H1 (cell line): ENCODE data around the gene SAMD9L. TPM values are rescaled to one million over a fixed set of nuclear protein-coding genes. Genes with fewer than 3 reads are reported as not detected.

Source experiments
- CTCF ChIA-PET: fragments of 300-600 bp; sonication (Branson Sonifier 250); formaldehyde crosslinking; loops from one replicate; lab custom pipeline; 2021; ENCODE audit not compliant: partially characterized antibody; lab: Charles Lee
- POLR2A ChIA-PET: fragments of 300-600 bp; sonication (Branson Sonifier 250); formaldehyde crosslinking; loops from one replicate; lab custom pipeline; 2021; ENCODE audit warnings: inconsistent platforms; ENCODE audit not compliant: partially characterized antibody; lab: Charles Lee
- DNase-seq, 2 experiments: peaks; one replicate each; pipeline versions ENCODE4 v3.0.0 to v3.0.0-alpha.2; 2010 to 2022; ENCODE audit warnings: low spot score in 2 of 2, low read depth in 1 of 2, mixed read lengths in 1 of 2
- FAIRE-seq: peaks from 2 replicates; lab custom pipeline; 2011; peaks lifted over from hg19 to GRCh38; lab: Jason Lieb, UNC
- H2AFZ ChIP-seq: 2 replicates; pipeline ENCODE4 v1.8.1; 2012; ENCODE audit warnings: low read length, inconsistent platforms
- H2AK5ac ChIP-seq: 2 replicates; pipeline ENCODE4 v1.6.1; 2013; ENCODE audit warnings: low read depth, low read length
- H2BK120ac ChIP-seq: replicated peaks from 2 replicates; pipeline ENCODE3; 2013; ENCODE audit warnings: low read depth, low read length, inconsistent platforms
- H2BK12ac ChIP-seq: 2 replicates; pipeline ENCODE4 v1.6.1; 2013; ENCODE audit warnings: low read depth, low read length
- H2BK15ac ChIP-seq: 2 replicates; pipeline ENCODE4 v1.6.1; 2013; ENCODE audit warnings: low read length
- H2BK20ac ChIP-seq: 2 replicates; pipeline ENCODE4 v1.6.1; 2013; ENCODE audit warnings: low read length
- H2BK5ac ChIP-seq: 2 replicates; pipeline ENCODE4 v1.6.1; 2013; ENCODE audit warnings: low read depth, low read length
- H3K14ac ChIP-seq: 2 replicates; pipeline ENCODE4 v1.6.1; 2013; ENCODE audit warnings: inconsistent platforms; ENCODE audit not compliant: insufficient read length
- H3K18ac ChIP-seq: 2 replicates; pipeline ENCODE4 v1.6.1; 2013; ENCODE audit warnings: low read length; ENCODE audit errors: extremely low read depth
- H3K23ac ChIP-seq: 2 replicates; pipeline ENCODE4 v1.6.1; 2013; ENCODE audit warnings: inconsistent platforms; ENCODE audit not compliant: insufficient read length
- H3K23me2 ChIP-seq: 2 replicates; pipeline ENCODE4 v1.6.1; 2013; ENCODE audit warnings: low read depth, low read length
- H3K27ac ChIP-seq: 2 replicates; pipeline ENCODE4 v1.6.1; 2011; ENCODE audit warnings: low read depth, low read length, inconsistent platforms
- H3K27me3 ChIP-seq, 4 experiments: replicated peaks in 1 of 4; 1 replicate in 1 of 4; 2 replicates in 3 of 4; pipeline versions ENCODE4 v1.6.1 to v1.8.1; 2011 to 2013; ENCODE audit warnings: low read length in 3 of 4, mild to moderate bottlenecking in 3 of 4, inconsistent platforms in 2 of 4, mixed read lengths in 2 of 4, moderate library complexity in 1 of 4; ENCODE audit not compliant: control insufficient read depth in 3 of 4, insufficient read depth in 3 of 4; ENCODE audit errors: extremely low read depth in 1 of 4
- H3K36me3 ChIP-seq, 4 experiments: 2 replicates each; pipeline versions ENCODE4 v1.6.1 to v1.8.1; 2011 to 2013; ENCODE audit warnings: mild to moderate bottlenecking in 4 of 4, low read length in 3 of 4, moderate library complexity in 2 of 4, control low read depth in 1 of 4, inconsistent platforms in 1 of 4; ENCODE audit not compliant: insufficient read depth in 4 of 4, control insufficient read depth in 2 of 4
- H3K4ac ChIP-seq: replicated peaks from 2 replicates; pipeline ENCODE3; 2013; ENCODE audit warnings: low read length, low read depth, mixed read lengths, inconsistent platforms; ENCODE audit not compliant: insufficient read length
- H3K4me1 ChIP-seq, 4 experiments: replicated peaks in 1 of 4; 1 replicate in 1 of 4; 2 replicates in 3 of 4; pipeline versions ENCODE4 v1.6.1 to v1.8.1; 2011 to 2013; ENCODE audit warnings: low read length in 3 of 4, inconsistent platforms in 2 of 4, mixed read lengths in 1 of 4; ENCODE audit not compliant: insufficient read depth in 4 of 4, control insufficient read depth in 3 of 4
- H3K4me2 ChIP-seq, 2 experiments: 2 replicates each; pipeline versions ENCODE4 v1.6.1 to v1.8.1; 2011 to 2013; ENCODE audit warnings: low read depth in 2 of 2, low read length in 2 of 2, control low read depth in 1 of 2, inconsistent platforms in 1 of 2, mild to moderate bottlenecking in 1 of 2; ENCODE audit not compliant: insufficient read depth in 1 of 2
- H3K4me3 ChIP-seq, 4 experiments: fragments of 200-600, 300-600 bp in 1 of 4; sonication (generic), shearing (Covaris generic), sonication (Bioruptor Twin) in 1 of 4; 2 replicates each; pipeline versions ENCODE4 v1.5.1 to v1.8.1; 2011 to 2016; ENCODE audit warnings: low read length in 4 of 4, low read depth in 3 of 4, control low read depth in 2 of 4, inconsistent platforms in 2 of 4, mild to moderate bottlenecking in 2 of 4, mixed read lengths in 1 of 4, moderate library complexity in 1 of 4; ENCODE audit not compliant: insufficient read depth in 2 of 4; ENCODE audit errors: extremely low read depth in 1 of 4
- H3K56ac ChIP-seq: replicated peaks from 2 replicates; pipeline ENCODE3; 2013; ENCODE audit warnings: low read depth, mild to moderate bottlenecking, mixed read lengths, low read length, inconsistent platforms; ENCODE audit not compliant: insufficient read length
- H3K79me1 ChIP-seq: 2 replicates; pipeline ENCODE4 v1.6.1; 2013; ENCODE audit warnings: low read depth, low read length, control low read depth
- H3K79me2 ChIP-seq, 2 experiments: 2 replicates each; pipeline versions ENCODE4 v1.6.1 to v1.8.1; 2012 to 2013; ENCODE audit warnings: low read length in 2 of 2, mild to moderate bottlenecking in 2 of 2, inconsistent platforms in 1 of 2; ENCODE audit not compliant: insufficient read depth in 2 of 2, control insufficient read depth in 1 of 2
- H3K9ac ChIP-seq, 4 experiments: replicated peaks in 1 of 4; 1 replicate in 1 of 4; 2 replicates in 3 of 4; pipeline versions ENCODE4 v1.6.1 to v1.8.1; 2011 to 2013; ENCODE audit warnings: low read depth in 3 of 4, low read length in 3 of 4, control low read depth in 2 of 4, mild to moderate bottlenecking in 2 of 4, moderate library complexity in 2 of 4, inconsistent platforms in 1 of 4; ENCODE audit errors: extremely low read depth in 1 of 4
- H3K9me3 ChIP-seq, 2 experiments: 2 replicates each; pipeline versions ENCODE4 v1.6.1 to v1.8.1; 2012 to 2013; ENCODE audit warnings: mild to moderate bottlenecking in 2 of 2, moderate library complexity in 2 of 2, control low read depth in 1 of 2, inconsistent platforms in 1 of 2, low read depth in 1 of 2, low read length in 1 of 2, mixed read lengths in 1 of 2; ENCODE audit not compliant: insufficient read depth in 2 of 2
- H4K20me1 ChIP-seq, 2 experiments: replicated peaks in 1 of 2; 2 replicates each; pipeline versions ENCODE3 to v1.8.1; 2011 to 2013; ENCODE audit warnings: inconsistent platforms in 2 of 2, low read length in 2 of 2, mild to moderate bottlenecking in 1 of 2; ENCODE audit not compliant: insufficient read depth in 2 of 2, control insufficient read depth in 1 of 2
- H4K5ac ChIP-seq: 2 replicates; pipeline ENCODE4 v1.6.1; 2013; ENCODE audit warnings: low read length, low read depth, mixed read lengths, inconsistent platforms; ENCODE audit not compliant: insufficient read length
- H4K8ac ChIP-seq: 2 replicates; pipeline ENCODE4 v1.8.0; 2013; ENCODE audit warnings: mild to moderate bottlenecking, moderate library complexity, low read length, inconsistent platforms; ENCODE audit not compliant: insufficient read depth; ENCODE audit errors: extremely low read depth
- H4K91ac ChIP-seq: replicated peaks from 2 replicates; pipeline ENCODE3; 2013; ENCODE audit warnings: low read length, mixed read lengths, inconsistent platforms; ENCODE audit not compliant: insufficient read length
- ASH2L ChIP-seq: fragments of 200-600, 300-600 bp; sonication (generic); IDR thresholded peaks from one replicate; pipeline ENCODE4 v1.7.1; 2017; ENCODE audit warnings: low read length
- CREB1 ChIP-seq: IDR thresholded peaks from 2 replicates; pipeline ENCODE4 v1.6.1; 2012; ENCODE audit warnings: inconsistent platforms
- FOSL1 ChIP-seq: IDR thresholded peaks from 2 replicates; pipeline ENCODE4 v1.6.1; 2011; ENCODE audit warnings: mild to moderate bottlenecking, low read depth, low read length, moderate library complexity; ENCODE audit not compliant: insufficient read depth
- POLR2AphosphoS5 ChIP-seq: IDR thresholded peaks from 2 replicates; pipeline ENCODE4 v1.6.1; 2011; ENCODE audit warnings: low read depth, low read length
- RAD21 ChIP-seq, 2 experiments: IDR thresholded peaks in 1 of 2; conservative IDR thresholded peaks in 1 of 2; 2 replicates each; pipeline ENCODE4 v1.6.1; 2011; ENCODE audit warnings: low read depth in 2 of 2, low read length in 2 of 2, improper control_type of control experiment in 1 of 2, inconsistent platforms in 1 of 2, mild to moderate bottlenecking in 1 of 2, moderate library complexity in 1 of 2
- SUZ12 ChIP-seq: fragments of 200-600 bp; sonication (generic); IDR thresholded peaks from 2 replicates; pipeline ENCODE4 v1.6.1; 2012; ENCODE audit warnings: mild to moderate bottlenecking, inconsistent platforms, low read length, moderate library complexity, mixed read lengths
- TBP ChIP-seq: IDR thresholded peaks from 2 replicates; pipeline ENCODE4 v1.6.1; 2011; ENCODE audit warnings: low read depth, low read length, improper control_type of control experiment
- TEAD4 ChIP-seq: IDR thresholded peaks from 2 replicates; pipeline ENCODE4 v1.6.1; 2012; ENCODE audit warnings: low read depth, low read length, inconsistent platforms, mixed read lengths
- WGBS, 2 experiments: shearing (Covaris generic) in 1 of 2; methylation state at CpG; one replicate each; pipeline versions ENCODE4 v1.1.6 to v1.1.7; 2013 to 2015; ENCODE audit warnings: low lambda C conversion rate in 2 of 2, mixed read lengths in 2 of 2, inconsistent platforms in 1 of 2, low coverage in 1 of 2, missing lambda C conversion rate in 1 of 2; ENCODE audit not compliant: insufficient replicate concordance in 2 of 2, insufficient coverage in 1 of 2, insufficient read length in 1 of 2; ENCODE audit errors: extremely low coverage in 1 of 2, missing lambda C conversion rate in 1 of 2; 5-methylcytosine and 5-hydroxymethylcytosine counted together
- polyA plus RNA-seq, 7 experiments: library from polyadenylated mRNA; depleted of rRNA in 3 of 7; stranded (reverse) in 5 of 7; unstranded in 2 of 7; fragments of >200 nt in 5 of 7; fragments of 200-250 nt in 2 of 7; gene quantifications; 1 replicate in 5 of 7; 2 replicates in 1 of 7; 4 replicates in 1 of 7; pipeline versions ENCODE4 v1.2.1 to v1.2.3, GENCODE V29; 2011 to 2013; ENCODE audit warnings: missing spikeins in 2 of 7, mixed read lengths in 2 of 7
- total RNA-seq: library from RNA; stranded (reverse); fragmentation: NEBNext Ultra II Directional; extraction: Animal tissue kit (Norgen Biotek cat#: 25700); gene quantifications from 2 replicates; pipeline ENCODE4 v1.2.1, GENCODE V29; 2021

Gene SAMD9L
- total and polyA plus RNA-seq, 2 of the 8 experiments (the other 6 are each of a cell fraction or from before 2014, with no cell fraction given) = not detected

DNA sequence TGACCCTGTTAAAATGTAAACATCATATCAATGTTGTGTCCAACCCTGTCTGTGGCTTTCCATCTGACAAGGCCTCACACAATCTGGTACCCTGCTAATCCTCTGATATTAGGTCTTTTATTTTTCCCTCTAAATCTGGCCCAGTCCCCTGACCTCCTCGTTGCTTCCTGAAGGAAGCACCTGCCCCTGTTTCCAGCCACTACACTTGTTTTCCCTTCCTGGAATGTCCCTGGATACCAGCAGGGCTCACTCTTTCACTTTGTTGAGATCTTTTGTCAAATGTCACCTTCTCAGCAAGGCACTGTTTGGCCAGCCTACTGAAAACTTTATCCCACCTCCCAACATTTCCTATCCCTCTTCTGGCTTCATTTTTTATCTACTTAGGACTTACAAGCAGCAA lies 2.1 kb downstream of the SAMD9L start:
- Histone ChIP-seq H3K4me1 (0 out of 7 replicates have a peak, but pooled peaks cover 0 to 2% (median under 1%) of the 10 kb centered on the region in 4 experiments), H3K4me2 (no peak overlapping the region), H2BK15ac (no peak overlapping the region), H3K9me3 (no peaks in the 10 kb centered on the region), H3K36me3 (no peaks in the 10 kb centered on the region), H2BK120ac (no peak overlapping the region), H4K5ac (no peak overlapping the region), H2AK5ac (no peak overlapping the region), H3K4ac (no peak overlapping the region), H3K27ac (no peak overlapping the region), H2BK20ac (no peak overlapping the region), H3K23ac (no peak overlapping the region), H4K20me1 (no peaks in the 10 kb centered on the region), H2BK12ac (no peak overlapping the region), H3K27me3 (no peaks in the 10 kb centered on the region), H4K91ac (no peak overlapping the region), H3K79me2 (no peaks in the 10 kb centered on the region), H2AFZ (no peak overlapping the region), H3K4me3 (no peak overlapping the region), H3K14ac (no peak overlapping the region), H4K8ac (no peak overlapping the region), H3K23me2 (no peaks in the 10 kb centered on the region), H3K18ac (no peak overlapping the region), H3K56ac (no peak overlapping the region), H2BK5ac (no peak overlapping the region), H3K9ac (no peak overlapping the region), H3K79me1 (no peaks in the 10 kb centered on the region)
- POLR2A ChIA-PET = interaction anchor here (0.7 kb wide), 1 partner anchor 324 kb away, joined by 3 read pairs; no protein-coding TSS in a partner anchor
- CTCF ChIA-PET = interaction anchor here (1.2 kb wide), 1 partner anchor 10 kb away, joined by 5 read pairs; no protein-coding TSS in a partner anchor
- DNase-seq (no peak), FAIRE-seq (no peak)
- TF ChIP-seq RAD21 (IDR thresholded peaks at IDR 0.05 in 1 of 2, conservative IDR thresholded peaks at IDR 0.05 in 1 of 2; ENCODE audit: low read depth in 2 of 2, low read length in 2 of 2) = peak; percentile 22; a peak in 2 of 4 replicates
- TF ChIP-seq TEAD4 = peak; percentile 55; the same call in 1 of the 2 replicates
- TF ChIP-seq SUZ12 = no peak
- TF ChIP-seq ASH2L = no peak
- no peak for TF ChIP-seq FOSL1
- TF ChIP-seq POLR2AphosphoS5 = no peak
- TF ChIP-seq TBP = no peak
- no peak for TF ChIP-seq CREB1
- 92% methylated on average over 1 of the region's 1 CpG; no CpG with 5 or more reads in 1 of the 2 experiments for WGBS, 2 experiments
